Stimulated activated CD4-positive, alpha-beta T cell treated with anti-CD3 and anti-CD28 coated beads, Interleukin-12 subunit alpha, Interleukin-12 subunit beta, amount 100 ng/mL, for 24 hours (primary cell): Measurements from ENCODE around the gene TOR2A.
"Not testable (repeated sequence)": the region's sequence is repeated elsewhere in the genome, so short reads cannot be mapped to it uniquely, and the experiment has no call there.

Experiments used
- DNase-seq, 2 experiments: peaks; one replicate each; pipeline ENCODE4 v3.0.0-alpha.2; 2020; ENCODE audit warnings: low read depth in 2 of 2

The TOR2A gene

DNA sequence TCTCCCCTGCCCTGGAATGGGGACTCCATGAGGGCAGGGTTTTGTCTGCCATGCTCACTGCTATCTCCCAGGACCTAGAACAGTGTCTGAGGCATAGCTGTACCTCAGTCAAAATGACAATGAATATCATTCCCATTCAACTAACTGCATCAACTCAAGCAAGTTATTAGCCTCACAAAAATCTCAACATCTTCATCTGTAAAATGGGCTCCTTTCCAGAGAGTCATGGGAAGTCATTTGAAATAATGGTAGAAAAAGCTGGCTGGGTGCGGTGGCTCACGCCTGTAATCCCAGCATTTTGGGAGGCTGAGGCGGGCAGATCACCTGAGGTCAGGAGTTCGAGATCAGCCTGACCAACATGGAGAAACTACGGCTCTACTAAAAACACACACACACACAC, 34.0 kb upstream of the TOR2A start:
- DNase-seq: no peak

DNA sequence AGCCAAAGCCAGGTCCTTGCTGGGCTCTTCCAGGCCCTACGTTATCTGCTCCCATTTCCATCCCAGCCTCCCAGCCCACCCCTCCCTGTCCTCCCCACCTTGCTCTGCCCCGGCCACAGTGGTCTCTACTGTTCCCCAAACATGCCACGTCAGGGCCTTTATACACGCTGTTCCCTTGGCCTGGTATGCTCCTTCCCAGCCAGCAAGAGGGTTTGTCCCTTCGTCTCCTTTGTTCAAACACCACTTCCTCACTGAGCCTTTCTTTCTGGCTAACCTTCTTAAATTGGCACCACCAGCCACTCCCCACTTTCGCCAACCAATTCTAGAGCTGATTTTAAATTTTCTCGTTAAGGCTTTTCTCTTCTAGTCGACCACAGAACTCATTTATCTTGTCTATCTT, 33.6 kb upstream of the TOR2A start:
- DNase-seq: no peak

DNA sequence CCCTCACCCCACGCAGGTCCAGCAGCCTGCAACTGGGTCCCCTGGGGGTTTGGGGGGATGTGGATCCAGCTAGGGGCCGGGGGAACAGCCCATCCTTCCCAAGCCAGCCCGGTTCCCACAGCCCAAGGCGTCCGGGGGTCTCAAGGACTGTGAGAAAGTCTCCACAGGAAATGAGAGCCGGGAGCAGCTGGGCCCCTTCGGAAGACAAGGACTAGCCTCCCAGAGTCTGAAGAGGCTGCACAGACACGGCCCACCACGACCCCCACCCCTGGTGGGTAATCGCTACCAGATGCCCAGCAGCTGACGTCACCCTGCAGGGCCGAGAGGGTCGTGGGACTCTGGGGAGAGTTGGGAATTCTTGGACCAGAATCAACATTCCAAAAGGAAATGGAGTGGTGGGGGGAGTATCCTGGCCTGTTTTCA, 32.8 kb upstream of the TOR2A start:
- DNase-seq: no peak

DNA sequence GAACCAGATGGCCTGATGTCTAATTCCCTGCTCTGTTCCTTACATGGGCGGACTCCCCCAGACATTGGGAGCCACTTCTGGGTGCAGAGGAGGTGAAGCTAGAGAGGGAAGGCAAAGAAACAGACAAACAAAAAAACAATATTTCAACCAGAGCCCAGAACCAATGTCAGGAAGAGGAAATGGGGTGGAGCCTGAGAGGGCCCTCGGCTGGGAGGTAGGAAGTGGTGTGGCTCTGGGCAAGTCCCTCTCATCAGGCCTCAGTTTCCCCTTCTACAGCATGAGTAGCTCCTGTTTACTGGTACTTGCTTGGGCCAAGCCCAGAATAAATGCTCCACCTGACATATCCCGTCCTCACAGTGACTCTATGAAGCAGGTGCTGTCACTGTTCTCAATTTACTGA, 32.3 kb upstream of the TOR2A start:
- DNase-seq: no peak

DNA sequence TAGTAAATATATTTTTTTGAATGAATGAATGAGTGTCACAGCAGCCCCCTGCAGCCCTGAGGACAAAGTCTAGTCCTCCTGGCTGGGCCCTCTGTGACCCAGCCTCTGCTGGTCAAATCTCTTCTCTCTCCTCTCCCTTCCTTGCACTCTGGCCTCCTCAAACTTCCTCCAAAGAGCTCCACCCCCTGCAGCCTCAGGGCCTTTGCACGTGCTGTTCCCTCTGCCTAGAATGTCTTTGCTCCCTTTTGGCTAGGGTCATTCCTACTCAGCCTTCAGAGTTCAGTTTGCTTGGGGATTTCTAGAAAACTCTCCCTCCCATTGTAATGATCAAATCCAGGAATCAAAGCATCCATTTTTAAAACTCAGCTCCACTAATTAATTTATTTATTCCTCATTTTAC, 30.3 kb upstream of the TOR2A start:
- no peak for DNase-seq

DNA sequence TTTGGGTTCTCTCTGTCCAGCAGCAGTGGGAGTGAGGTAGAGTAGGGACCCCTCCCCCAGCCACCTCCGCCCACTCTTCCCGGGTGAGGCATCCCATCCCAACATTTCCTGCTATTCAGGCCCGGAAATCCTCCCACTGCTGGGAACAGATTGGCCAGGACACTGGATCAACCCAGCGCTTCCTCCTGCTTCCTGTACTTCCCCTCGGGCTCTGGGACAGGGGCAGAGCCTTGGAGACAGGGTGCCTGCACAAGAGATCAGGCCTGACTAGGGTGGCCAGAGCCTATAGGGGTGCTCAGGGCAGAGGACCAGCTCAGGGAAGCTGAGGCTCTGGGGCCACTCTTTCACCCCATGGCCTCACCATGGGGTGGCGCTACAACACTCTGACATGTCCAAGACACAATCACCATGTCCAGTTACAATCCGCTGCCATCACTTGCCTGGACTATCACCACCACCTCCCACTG, 28.9 kb upstream of the TOR2A start:
- no peak for DNase-seq

DNA sequence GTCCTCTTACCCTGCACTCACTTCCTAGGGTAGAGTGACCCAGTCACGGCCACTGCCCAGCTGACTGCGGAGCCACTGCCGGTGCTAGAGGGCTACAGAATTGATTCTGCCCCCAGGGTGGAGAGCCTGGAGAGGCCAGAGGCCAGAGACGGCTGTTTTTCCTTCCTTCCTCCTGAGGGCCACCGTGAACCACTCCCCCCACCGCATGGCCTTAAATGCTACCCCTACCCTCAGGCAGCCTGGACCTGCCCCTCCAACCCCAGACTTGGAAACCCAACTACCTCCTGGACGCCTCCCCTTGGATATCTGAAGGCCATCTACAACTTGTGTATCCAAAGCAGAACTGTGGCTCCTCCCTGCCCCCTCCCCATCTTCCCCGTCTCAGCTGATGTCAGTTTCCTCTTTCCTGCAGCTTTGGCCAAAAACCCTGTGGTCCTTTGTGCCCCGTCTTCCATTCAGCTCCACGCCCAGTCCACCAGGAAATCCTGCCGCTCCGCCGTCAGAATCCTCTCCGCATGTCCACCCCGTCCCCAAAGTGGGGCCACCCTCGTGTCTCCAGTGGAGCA, 27.1 kb upstream of the TOR2A start:
- no peak for DNase-seq

DNA sequence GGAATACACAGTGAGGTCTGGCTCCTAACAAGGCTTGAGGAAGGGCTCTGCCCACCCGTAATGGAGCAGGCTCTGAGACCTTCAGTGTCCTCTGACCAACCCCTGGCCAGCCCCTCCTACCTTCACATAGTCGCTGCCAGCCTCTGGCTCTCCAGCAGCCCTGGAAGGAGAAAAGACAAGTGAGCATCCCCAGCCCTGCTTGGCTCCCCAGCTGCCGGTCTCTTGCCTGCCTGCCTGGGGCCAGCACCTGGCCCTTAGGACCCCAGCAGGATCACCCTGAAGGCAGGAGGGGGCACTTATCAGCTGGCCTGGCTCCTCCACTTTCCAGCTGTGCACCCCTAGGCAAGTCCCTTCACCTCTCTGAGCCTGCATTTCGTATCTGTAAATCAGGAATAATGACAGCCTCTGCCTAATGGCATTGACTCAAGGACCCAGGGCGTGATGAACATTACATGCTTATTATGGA, 26.4 kb upstream of the TOR2A start:
- DNase-seq: no peak

DNA sequence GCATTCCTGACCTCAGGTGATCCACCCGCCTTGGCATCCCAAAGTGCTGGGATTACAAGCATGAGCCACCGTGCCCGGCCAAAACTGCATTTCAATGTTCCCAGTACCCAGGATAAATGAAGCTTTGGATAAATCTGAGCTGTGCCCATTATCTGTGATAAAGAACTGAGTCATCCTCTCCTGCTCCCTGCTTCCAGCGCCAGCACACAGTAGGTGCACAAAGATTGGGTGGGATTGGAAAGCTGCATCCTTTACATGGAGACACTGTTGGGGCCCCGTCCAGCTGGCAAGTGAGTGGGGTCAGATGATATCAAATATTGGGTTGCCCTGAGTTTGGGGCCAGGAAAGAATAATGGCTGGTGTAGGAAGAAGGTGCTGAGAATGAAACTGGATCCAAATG, 26.0 kb upstream of the TOR2A start:
- DNase-seq: no peak

DNA sequence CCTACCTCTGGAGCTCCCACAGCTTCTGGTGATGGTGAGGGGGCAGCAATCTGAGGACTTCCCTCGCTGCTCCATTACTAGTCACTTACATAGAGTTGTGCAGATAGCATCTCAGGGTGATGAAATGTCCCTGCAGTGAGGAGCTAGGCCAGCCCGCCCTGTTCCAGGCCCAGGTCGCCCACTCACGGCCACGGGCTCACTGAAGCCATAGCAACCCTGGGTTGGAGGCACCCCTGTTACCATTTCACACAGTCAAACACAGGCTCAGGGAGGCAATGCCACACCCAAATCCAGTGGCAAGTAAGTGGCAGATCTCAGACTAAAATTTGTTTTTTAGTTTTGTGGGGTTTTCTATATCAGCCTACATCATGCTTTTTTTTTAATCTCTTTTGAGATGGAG, 23.7 kb upstream of the TOR2A start:
- no peak for DNase-seq

DNA sequence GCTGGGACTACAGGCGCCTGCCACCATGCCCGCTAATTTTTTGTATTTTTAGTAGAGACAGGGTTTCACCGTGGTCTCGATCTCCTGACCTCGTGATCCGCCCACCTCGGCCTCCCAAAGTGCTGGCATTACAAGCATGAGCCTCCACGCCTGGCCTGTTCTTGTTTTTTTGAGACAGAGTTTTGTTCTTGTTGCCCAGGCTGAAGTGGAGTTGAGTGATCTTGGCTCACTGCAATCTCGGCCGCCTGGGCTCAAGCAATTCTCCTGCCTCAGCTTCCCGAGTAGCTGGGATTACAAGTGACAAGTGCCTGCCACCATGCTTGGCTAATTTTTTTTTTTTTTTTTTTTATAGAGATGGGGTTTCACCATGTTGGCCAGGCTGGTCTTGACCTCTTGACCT, 21.7 kb upstream of the TOR2A start:
- DNase-seq: not testable (repeated sequence)

DNA sequence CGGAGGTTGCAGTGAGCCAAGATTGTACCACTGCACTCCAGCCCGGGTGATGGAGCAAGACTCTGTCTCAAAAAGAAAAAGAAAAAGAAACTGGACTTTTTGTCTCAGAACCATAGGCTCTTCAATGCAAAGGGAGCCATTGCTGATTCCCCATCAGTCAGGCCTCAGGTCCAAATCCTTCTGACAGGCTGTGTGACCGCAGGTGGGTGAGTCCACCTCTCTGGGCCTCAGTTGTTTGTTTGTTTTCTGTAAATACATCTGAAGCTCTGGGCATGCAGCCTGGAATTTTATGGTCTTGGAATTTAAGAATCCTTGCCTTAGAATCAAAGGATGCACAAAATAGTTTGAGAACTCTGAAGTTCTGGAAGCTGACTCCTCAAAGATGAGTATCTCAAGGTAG, 21.1 kb upstream of the TOR2A start:
- DNase-seq: no peak

DNA sequence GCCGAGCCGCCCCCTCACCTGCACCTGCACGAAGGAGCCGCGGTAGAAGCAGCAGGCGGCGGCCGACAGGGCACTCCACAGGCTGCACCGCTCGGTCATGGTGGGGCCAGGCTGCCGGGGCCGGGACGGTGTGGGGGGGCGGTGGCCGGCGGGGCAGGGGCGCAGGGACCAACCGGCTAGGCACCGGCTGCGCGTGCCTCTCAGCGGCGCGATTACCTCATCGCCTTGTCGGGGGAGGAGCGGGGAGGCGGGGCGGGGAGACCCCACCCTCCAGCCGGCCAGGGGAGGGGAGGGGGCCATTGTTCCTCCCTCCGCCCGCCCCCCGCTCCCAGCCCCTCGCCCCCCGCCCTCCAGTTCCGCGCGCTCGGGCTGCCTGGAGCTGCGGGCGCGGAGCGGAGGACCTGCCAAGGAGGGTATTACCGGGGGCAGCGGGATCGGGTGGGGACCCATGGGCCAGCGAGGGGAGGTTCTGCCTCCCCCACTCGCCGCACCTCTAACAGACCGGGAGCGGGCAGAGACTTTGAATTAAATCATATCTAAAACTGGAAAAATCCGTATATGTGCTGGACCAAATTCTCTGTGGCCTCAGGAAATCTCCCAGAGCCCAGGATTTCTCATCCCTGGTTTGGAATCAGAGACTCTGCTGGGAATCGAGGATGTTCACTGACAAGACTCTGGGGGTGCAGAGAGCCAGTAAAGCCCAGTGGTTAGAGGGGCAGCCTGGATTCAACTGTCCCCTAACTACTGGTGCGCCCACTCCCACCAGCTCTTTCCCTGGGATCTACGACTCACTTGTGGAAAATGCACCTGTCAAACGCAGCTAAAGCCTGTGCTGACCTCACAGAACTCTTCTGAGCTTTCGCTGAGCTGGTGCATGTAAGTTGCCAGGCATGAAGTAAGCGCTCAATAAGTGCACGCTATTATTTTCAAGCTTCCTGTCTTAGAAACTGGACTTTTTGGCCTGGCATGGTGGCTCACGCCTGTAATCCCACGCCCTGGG, 20.3 kb upstream of the TOR2A start:
- DNase-seq: no peak

DNA sequence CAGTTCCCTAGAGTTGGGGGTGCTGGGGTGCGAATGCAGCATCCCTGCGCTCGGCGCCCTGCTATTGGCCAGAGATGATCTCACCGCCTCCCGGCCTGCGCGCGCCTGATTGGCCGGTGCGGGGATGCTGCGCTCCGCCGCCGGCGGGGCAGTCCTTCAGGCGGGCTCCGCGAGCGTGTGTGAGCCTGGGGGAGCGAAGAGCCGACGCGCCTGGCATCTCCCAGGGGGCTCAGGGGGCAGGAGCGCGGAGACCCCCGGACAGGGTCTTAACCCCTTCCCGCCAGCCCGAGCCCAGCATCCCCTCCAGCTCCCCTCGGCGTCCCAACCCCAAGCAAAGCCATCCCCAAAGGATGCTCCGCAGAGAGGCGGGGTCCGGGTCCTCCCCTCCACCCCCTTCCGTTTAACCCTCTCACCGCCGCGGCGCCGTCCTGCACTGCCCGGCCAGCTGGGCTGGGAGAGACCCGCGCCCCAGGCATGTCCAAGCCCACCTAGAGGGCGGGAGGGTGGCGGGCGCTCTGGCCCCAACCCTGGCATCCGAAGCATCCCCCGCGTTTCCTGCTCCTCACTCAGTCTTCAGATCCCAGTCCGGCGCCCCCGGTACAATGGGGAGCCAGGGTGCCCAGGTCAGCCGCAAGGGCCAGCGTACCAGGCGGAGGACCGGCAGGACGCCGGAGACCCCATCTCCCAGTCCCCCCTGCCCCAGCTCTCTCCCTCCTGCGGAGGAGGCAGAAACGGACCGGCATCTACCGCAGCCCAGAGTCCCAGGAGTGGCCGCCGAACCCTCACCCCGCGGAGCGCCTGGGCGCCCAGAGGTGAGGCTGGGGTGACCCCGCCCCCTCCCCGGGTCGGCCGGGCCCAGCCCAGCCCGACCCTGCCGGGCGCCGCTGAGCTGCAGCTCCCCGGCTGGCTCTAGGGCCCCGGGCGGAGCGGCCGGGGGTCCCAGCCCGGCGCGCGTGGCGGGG, 19.3 kb upstream of the TOR2A start:
- no peak for DNase-seq

DNA sequence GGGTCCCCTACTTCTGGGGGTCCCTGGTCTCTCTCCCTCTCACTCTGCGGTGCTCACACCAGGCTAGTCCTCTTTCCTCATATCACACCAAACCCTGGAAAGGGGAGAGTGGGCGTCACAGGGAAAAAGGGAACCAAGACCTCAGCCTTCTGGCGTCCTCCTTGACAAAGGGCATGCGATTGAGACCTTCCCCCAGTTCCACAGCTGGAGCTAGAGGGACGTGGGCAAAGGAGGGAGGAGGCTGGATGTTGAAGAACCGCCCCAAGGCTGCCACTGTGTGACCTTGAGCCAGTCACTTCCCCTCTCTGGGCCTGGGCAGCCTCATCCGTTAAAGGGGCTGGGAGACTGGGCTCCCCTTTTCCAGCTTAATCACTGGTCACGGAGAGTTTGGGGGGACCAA, 18.5 kb upstream of the TOR2A start:
- no peak for DNase-seq

DNA sequence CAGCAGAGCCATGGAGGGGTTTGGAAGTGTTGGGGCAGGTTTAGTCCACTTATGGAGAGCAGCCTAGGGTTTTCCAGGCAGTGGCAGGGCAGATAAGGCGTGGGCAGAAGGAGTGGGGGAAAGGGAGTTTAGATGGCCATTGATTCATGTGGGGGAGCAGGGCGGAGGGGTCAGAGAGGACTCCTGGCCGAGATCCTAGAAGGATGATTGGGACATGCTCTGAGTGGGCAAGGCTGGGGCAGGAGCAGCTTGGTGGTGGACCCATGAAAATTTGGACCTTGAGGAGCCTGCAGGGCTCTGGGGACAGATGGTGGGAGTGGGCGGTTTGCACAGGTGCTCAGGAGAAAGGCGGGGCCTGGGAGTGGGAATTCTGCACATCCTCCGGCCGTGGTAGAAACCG, 18.1 kb upstream of the TOR2A start:
- no peak for DNase-seq

DNA sequence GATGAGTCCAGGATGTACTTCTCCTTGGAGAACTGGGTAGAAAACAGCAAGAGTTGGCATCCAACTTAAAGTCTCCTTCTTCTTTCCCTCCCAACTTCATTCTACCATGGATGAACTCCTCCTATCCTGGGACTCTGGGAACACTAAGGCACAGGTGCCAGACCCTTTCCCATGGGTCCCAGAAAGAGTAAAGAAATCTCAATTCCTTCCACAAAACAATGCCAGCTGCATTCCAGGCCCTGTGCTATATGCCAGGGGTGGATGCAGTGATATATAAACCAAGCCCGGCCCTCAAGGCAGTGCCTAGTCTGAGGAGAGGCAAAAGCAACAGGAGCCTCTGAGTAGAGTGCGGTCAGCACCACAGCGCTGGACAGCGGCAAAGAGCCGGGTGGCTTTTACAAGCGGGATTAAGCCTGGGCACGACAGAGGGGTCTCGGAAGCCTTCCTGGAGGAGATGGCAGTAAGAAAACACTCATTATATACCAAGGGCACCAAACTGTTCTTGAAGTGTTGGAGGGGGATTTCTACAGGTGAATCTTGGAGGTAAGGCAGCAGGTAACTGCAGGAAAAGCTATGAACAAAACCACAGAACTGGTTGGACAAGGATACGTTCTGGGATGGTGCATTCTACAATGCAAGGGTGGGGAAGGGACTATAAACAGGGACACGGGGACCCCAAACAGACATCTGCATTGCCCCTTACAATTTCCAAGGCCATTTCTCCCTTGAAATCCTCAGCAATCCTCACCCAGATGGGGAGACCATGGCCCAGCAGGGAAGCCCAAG, 16.4 kb upstream of the TOR2A start:
- no peak for DNase-seq

DNA sequence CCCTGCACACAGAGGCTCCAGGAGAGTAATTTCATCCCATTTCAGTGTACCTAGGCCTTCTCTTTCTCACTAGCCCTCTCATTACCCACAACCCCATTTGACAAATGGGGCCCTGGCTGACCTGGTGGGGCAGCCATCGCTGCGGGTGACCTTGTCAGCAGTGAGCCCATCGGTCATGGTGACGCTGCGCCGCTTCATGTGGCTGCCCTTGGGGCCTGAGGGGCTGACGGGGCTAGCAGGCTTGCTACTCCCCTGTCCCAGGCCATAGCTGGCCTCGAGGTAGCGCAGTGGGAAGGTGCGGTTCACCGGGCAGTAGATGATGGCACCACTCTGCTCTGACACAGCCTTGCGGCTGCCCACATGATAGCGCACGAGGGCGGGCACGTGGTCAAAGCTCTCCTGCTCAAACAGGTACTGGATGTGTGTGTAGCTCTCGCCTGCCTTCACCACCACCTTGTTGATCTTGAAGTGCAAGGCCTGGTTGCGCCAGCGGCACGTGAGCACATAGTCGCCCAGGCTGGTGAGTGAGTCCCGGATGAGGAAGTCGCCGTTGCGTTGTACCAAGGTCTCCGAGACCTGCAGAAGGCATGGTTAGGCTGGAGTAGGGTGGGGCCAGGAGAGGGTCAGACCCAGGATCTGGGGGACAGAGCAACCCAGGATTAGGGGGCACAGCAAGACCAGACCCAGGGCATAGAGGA, 14.1 kb upstream of the TOR2A start:
- no peak for DNase-seq

DNA sequence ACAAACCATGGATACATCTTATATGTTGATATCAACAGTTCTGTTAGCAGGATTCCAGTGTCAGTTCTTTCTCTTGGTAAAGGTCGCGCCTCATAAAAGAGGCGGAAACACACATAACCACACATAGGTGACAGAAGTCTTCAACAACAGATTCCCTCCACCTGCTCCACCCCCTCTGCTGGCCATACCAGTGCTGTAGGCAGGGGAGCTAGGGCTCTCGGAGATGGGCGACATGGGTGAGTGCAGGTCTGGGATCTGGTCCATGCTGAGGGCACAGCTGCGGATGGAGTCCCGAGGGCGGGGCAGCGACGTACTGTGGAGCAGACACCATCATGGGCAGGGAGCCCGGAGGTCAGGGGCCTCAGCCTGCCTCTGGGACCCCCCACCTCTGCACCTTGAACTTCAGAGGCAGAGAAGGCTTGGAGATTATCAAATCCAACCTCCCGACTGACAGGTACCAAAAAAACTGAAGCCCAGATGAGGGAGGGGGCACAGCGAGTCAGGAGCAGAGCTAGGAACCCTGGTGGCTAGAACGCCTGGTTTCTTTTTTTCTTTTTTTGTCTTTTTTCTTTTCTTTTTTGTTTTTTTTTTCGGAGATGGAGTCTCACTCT, 12.0 kb upstream of the TOR2A start:
- DNase-seq: no peak
